HG03066 (cell line): ENCODE results near the gene ZCCHC8.
"Not testable (repeated sequence)": the region's sequence is repeated elsewhere in the genome, so short reads cannot be mapped to it uniquely, and the experiment has no call there.

Source experiments
- ATAC-seq: cut with Tn5 transposase; IDR thresholded peaks from one replicate; pipeline ENCODE4 v1.9.1; 2021; ENCODE audit warnings: low read depth; ENCODE audit not compliant: unreplicated experiment

The ZCCHC8 gene

GRCh38 chr12:122437656-122438121 is 63.0 kb downstream of the ZCCHC8 start:
- ATAC-seq: no peak

GRCh38 chr12:122435186-122435585 is 65.5 kb downstream of the ZCCHC8 start:
- ATAC-seq: no peak

GRCh38 chr12:122429043-122429442 is 71.7 kb downstream of the ZCCHC8 start:
- not testable (repeated sequence) for ATAC-seq

- ATAC-seq: no peak
Observed at GRCh38 chr12:122427403-122427802, 73.3 kb downstream of the ZCCHC8 start.

- ATAC-seq: no peak
Observed at GRCh38 chr12:122423258-122424165, 77.2 kb downstream of the ZCCHC8 start.

- ATAC-seq: no peak
Observed at GRCh38 chr12:122422730-122423257, 77.9 kb downstream of the ZCCHC8 start.

- peak; percentile 58 for ATAC-seq
Observed at GRCh38 chr12:122421821-122422729, 78.7 kb downstream of the ZCCHC8 start, which contains the start of gene CLIP1. TSS of gene CLIP1 (minus strand) at chr12:122422669. CDS start at chr12:122380452, 42,217 bp downstream.
